GM13977 (cell line): ENCODE data around the gene EDN2.

Source experiments
- DNase-seq: peaks from one replicate; pipeline ENCODE4 v3.0.0; 2012; ENCODE audit warnings: low spot score
- CTCF ChIP-seq: IDR thresholded peaks from 2 replicates; pipeline ENCODE4 v1.5.1; 2012; ENCODE audit warnings: mild to moderate bottlenecking, control low read depth; ENCODE audit not compliant: insufficient read depth; ENCODE audit errors: extremely low read depth, missing control alignments
- in situ Hi-C: fragments of 300-500 bp; cut with MboI; formaldehyde crosslinking; loops from one replicate; pipeline ENCODE4 v1.12.0; 2022; ENCODE audit warnings: low sequenced_read_pairs, low pct_unique_long_range_greater_than_20kb, mixed read lengths, inconsistent platforms; ENCODE audit not compliant: unreplicated experiment

The EDN2 gene

GRCh38 chr1:41442697-41443251 lies 41.7 kb downstream of the EDN2 start:
- in situ Hi-C loops, result no loop called here
- no peak for DNase-seq
- no peak for TF ChIP-seq CTCF

GRCh38 chr1:41440321-41441085 lies 44.0 kb downstream of the EDN2 start:
- in situ Hi-C loops, result no loop called here
- DNase-seq, result no peak

GRCh38 chr1:41439234-41439633 lies 45.2 kb downstream of the EDN2 start:
- in situ Hi-C loops, result loop anchor here (10.0 kb wide), 1 partner anchor 174 kb away; no protein-coding TSS in a partner anchor
- TF ChIP-seq CTCF, result no peak
- no peak for DNase-seq

More at GRCh38 chr1:41440321-41441085, 44.0 kb downstream of the EDN2 start:
- TF ChIP-seq CTCF, result no peak

- in situ Hi-C loops, result loop anchor here (10.0 kb wide), 1 partner anchor 174 kb away; no protein-coding TSS in a partner anchor
- DNase-seq, result no peak
- TF ChIP-seq CTCF, result no peak
These were observed 45.8 kb downstream of the EDN2 start for GRCh38 chr1:41438711-41439110.

GRCh38 chr1:41437011-41437355 lies 47.5 kb downstream of the EDN2 start:
- no peak for DNase-seq
- in situ Hi-C loops, result loop anchor here (10.0 kb wide), 1 partner anchor 172 kb away; no protein-coding TSS in a partner anchor
- no peak for TF ChIP-seq CTCF

GRCh38 chr1:41436281-41437010 lies 48.0 kb downstream of the EDN2 start:
- in situ Hi-C loops, result loop anchor here (10.0 kb wide), 1 partner anchor 172 kb away; no protein-coding TSS in a partner anchor
- no peak for DNase-seq

More at GRCh38 chr1:41436281-41437010, 48.0 kb downstream of the EDN2 start:
- TF ChIP-seq CTCF, result no peak
